Spinal cord (tissue), 10 donors: ENCODE measurements around the gene OR14A16. TPM values are rescaled to one million over a fixed set of nuclear protein-coding genes. Genes with fewer than 3 reads are reported as not detected.

ENCODE experiments used
- DNase-seq, 6 donors: peaks; one replicate each; pipeline versions ENCODE4 v3.0.0 to v3.0.0-alpha.2; 2013 to 2015; ENCODE audit warnings: low spot score in 6 of 6, low read depth in 4 of 6
- H3K27ac ChIP-seq: one replicate; pipeline ENCODE4 v1.5.1; 2013; ENCODE audit warnings: low read depth, low read length, control low read depth
- H3K27me3 ChIP-seq: one replicate; pipeline ENCODE4 v1.6.1; 2013; ENCODE audit warnings: low read length; ENCODE audit not compliant: control insufficient read depth, insufficient read depth
- H3K36me3 ChIP-seq: one replicate; pipeline ENCODE4 v1.6.1; 2013; ENCODE audit warnings: low read length; ENCODE audit not compliant: control insufficient read depth, insufficient read depth
- H3K4me1 ChIP-seq: one replicate; pipeline ENCODE4 v1.6.1; 2013; ENCODE audit warnings: low read length; ENCODE audit not compliant: control insufficient read depth, insufficient read depth
- H3K4me3 ChIP-seq: one replicate; pipeline ENCODE4 v1.5.1; 2013; ENCODE audit warnings: low read depth, low read length, control low read depth
- H3K9me3 ChIP-seq: one replicate; pipeline ENCODE4 v1.6.1; 2013; ENCODE audit warnings: low read length; ENCODE audit not compliant: control insufficient read depth, insufficient read depth
- WGBS: methylation state at CpG from one replicate; pipeline ENCODE4 v1.1.5; 2013; ENCODE audit warnings: missing lambda C conversion rate; ENCODE audit not compliant: insufficient coverage; 5-methylcytosine and 5-hydroxymethylcytosine counted together
- polyA plus RNA-seq, 2 donors: library from polyadenylated mRNA; unstranded; fragments of 120-200 nt; gene quantifications; one replicate each; pipeline ENCODE4 v1.2.1, GENCODE V29; 2013; ENCODE audit not compliant: insufficient read length in 2 of 2
- total RNA-seq, 2 donors: library from RNA; depleted of rRNA in 1 of 2; stranded (reverse); fragments of 120-200 nt in 1 of 2; fragments of >200 nt in 1 of 2; gene quantifications; one replicate each; pipeline versions ENCODE4 v1.2.3 to v1.2.4, GENCODE V29; 2013 to 2014
- donor health status: healthy.

Gene OR14A16
- total and polyA plus RNA-seq, 4 donors = not detected

DNA sequence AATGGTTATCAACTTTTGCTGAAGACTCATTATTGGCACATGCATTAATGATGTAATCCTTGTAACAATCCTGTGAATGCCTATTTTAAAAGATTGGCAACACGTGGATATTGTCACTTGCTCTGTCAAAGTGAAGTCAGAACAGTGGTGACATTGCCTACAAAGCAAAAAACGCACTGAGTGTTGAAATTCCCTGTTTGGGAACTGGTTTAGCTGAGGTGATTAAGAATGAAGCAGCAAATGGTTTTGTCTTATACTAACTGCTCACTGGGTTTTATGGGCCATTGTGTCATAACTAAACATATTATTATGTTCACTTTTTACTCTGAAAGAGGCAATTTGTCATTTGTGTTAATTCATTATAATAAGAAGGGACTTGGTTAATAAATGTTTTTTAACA lies 11.3 kb downstream of the OR14A16 start:
- DNase-seq = no peak
- Histone ChIP-seq H3K9me3 (no peaks in the 10 kb centered on the region), H3K27ac (no peak overlapping the region), H3K4me3 (no peak overlapping the region), H3K27me3 (no peaks in the 10 kb centered on the region), H3K36me3 (no peaks in the 10 kb centered on the region), H3K4me1 (no peaks in the 10 kb centered on the region)
- WGBS = 40% methylated on average over 1 of the region's 2 CpGs

DNA sequence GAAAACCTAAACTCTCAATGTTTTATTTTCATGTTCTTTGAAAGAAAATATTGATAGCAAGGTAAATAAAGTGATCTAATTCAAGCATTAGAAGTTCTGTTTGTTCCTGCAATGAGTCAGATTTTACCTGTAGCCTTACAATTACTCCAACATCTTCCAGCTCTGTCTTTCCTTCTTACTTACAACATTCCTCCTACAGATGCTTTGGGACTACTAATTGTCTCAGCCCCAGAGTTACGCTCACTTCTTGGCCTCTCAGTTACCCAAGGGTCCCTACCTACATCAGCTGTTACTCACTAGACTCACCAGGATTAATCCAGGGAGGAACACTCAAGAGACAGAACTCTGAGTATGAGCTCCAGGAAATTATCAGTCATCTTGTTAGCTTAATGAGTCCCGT lies 26.4 kb downstream of the OR14A16 start:
- Histone ChIP-seq H3K36me3 (no peaks in the 10 kb centered on the region), H3K27ac (no peak overlapping the region), H3K4me3 (no peak overlapping the region), H3K9me3 (peaks cover 2% of the 10 kb centered on the region), H3K4me1 (no peaks in the 10 kb centered on the region), H3K27me3 (no peaks in the 10 kb centered on the region)
- WGBS = 0% methylated on average over 1 of the region's 2 CpGs
- DNase-seq = peak in 1 of 6 donors; percentile 2

DNA sequence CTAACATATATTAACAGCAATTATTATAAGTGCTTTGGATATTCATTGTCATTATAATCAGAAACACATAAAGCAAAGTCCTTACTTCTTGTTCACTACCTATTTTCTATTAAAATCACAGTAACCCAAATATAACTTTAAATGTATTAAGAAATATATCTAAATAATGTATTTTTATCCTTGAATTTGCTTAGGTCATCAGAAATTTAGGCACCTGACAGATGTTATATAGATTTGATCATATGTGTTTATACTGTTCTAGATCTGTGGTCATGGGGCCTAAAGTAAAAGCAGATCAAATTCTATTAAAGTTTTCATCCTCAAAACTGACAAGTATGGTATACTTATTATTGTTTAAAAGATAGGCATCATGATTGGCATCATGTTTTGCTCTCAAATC lies 54.3 kb downstream of the OR14A16 start:
- Histone ChIP-seq H3K36me3 (no peaks in the 10 kb centered on the region), H3K27ac (no peak overlapping the region), H3K4me1 (no peaks in the 10 kb centered on the region), H3K4me3 (no peak overlapping the region), H3K27me3 (no peaks in the 10 kb centered on the region), H3K9me3 (no peaks in the 10 kb centered on the region)
- no peak for DNase-seq

Other genes with a start within 250 kb of the OR14A16 start
- not detected for gene OR2G2, start 235.8 kb downstream of the OR14A16 start, total RNA-seq
- not detected for gene OR2G2, start 235.8 kb downstream of the OR14A16 start, polyA plus RNA-seq
- gene OR2G3, start 218.5 kb downstream of the OR14A16 start, total RNA-seq = not detected
- not detected for gene OR2G3, start 218.5 kb downstream of the OR14A16 start, polyA plus RNA-seq
- gene OR13G1, start 144.4 kb downstream of the OR14A16 start, total RNA-seq = not detected
- not detected for gene OR13G1, start 144.4 kb downstream of the OR14A16 start, polyA plus RNA-seq
- gene OR6F1, start 107.5 kb downstream of the OR14A16 start, total RNA-seq = not detected
- not detected for gene OR6F1, start 107.5 kb downstream of the OR14A16 start, polyA plus RNA-seq
- not detected for gene OR14K1, start 85.5 kb downstream of the OR14A16 start, total RNA-seq
- not detected for gene OR14K1, start 85.5 kb downstream of the OR14A16 start, polyA plus RNA-seq
- not detected for gene OR14A2, start 76.0 kb downstream of the OR14A16 start, total RNA-seq
- not detected for gene OR14A2, start 76.0 kb downstream of the OR14A16 start, polyA plus RNA-seq
- gene OR1C1, start 63.6 kb downstream of the OR14A16 start, total RNA-seq = not detected
- not detected for gene OR1C1, start 63.6 kb downstream of the OR14A16 start, polyA plus RNA-seq
- not detected for gene OR11L1, start 17.8 kb upstream of the OR14A16 start, total RNA-seq
- not detected for gene OR11L1, start 17.8 kb upstream of the OR14A16 start, polyA plus RNA-seq
- gene TRIM58, start 33.1 kb upstream of the OR14A16 start, total RNA-seq = 10 to 100 TPM in 1 of 2 donors, 1 to 10 TPM in 1; 4.7 to 13.9 TPM
- 10 to 100 TPM in 1 of 2 donors, 1 to 10 TPM in 1; 8.9 to 14.4 TPM for gene TRIM58, start 33.1 kb upstream of the OR14A16 start, polyA plus RNA-seq
- 1 to 10 TPM; 2.1 to 4.8 TPM for gene OR2W3, start 71.5 kb upstream of the OR14A16 start, total RNA-seq
- 1 to 10 TPM; 5.6 to 7.8 TPM for gene OR2W3, start 71.5 kb upstream of the OR14A16 start, polyA plus RNA-seq
- under 1 TPM; 0.20 to 0.39 TPM for gene OR2T8, start 96.1 kb upstream of the OR14A16 start, total RNA-seq
- 1 to 10 TPM; 1.7 to 2.1 TPM for gene OR2T8, start 96.1 kb upstream of the OR14A16 start, polyA plus RNA-seq
- gene OR2AJ1, start 100.8 kb upstream of the OR14A16 start, total RNA-seq = under 1 TPM in 1 of 2 donors, not detected in 1; 0.10 TPM
- not detected for gene OR2AJ1, start 100.8 kb upstream of the OR14A16 start, polyA plus RNA-seq
- 1 to 10 TPM in 1 of 2 donors, under 1 TPM in 1; 0.44 to 1.2 TPM for gene OR2L8, start 124.7 kb upstream of the OR14A16 start, total RNA-seq
- not detected for gene OR2L8, start 124.7 kb upstream of the OR14A16 start, polyA plus RNA-seq
- 1 to 10 TPM in 1 of 2 donors, under 1 TPM in 1; 0.44 to 1.1 TPM for gene OR2AK2, start 141.1 kb upstream of the OR14A16 start, total RNA-seq
- not detected for gene OR2AK2, start 141.1 kb upstream of the OR14A16 start, polyA plus RNA-seq
- under 1 TPM; 0.17 to 0.89 TPM for gene OR2L5, start 189.5 kb upstream of the OR14A16 start, total RNA-seq
- under 1 TPM in 1 of 2 donors, not detected in 1; 0.09 TPM for gene OR2L5, start 189.5 kb upstream of the OR14A16 start, polyA plus RNA-seq
- gene OR2L2, start 206.0 kb upstream of the OR14A16 start, total RNA-seq = under 1 TPM; 0.39 to 0.50 TPM
- gene OR2L2, start 206.0 kb upstream of the OR14A16 start, polyA plus RNA-seq = under 1 TPM; 0.27 to 0.44 TPM
- gene OR2L3, start 222.7 kb upstream of the OR14A16 start, total RNA-seq = under 1 TPM; 0.11 to 0.79 TPM
- under 1 TPM; 0.24 to 0.42 TPM for gene OR2L3, start 222.7 kb upstream of the OR14A16 start, polyA plus RNA-seq